Activated CD4-positive, CD25-positive, alpha-beta regulatory T cell (primary cell): Measurements from ENCODE around the gene PPIE.
"Not testable (repeated sequence)": the region's sequence is repeated elsewhere in the genome, so short reads cannot be mapped to it uniquely, and the experiment has no call there.

Source experiments
- DNase-seq, 4 experiments: peaks; one replicate each; lab custom pipeline; 2025; lab: John Stamatoyannopoulos, UW

The PPIE gene

DNA sequence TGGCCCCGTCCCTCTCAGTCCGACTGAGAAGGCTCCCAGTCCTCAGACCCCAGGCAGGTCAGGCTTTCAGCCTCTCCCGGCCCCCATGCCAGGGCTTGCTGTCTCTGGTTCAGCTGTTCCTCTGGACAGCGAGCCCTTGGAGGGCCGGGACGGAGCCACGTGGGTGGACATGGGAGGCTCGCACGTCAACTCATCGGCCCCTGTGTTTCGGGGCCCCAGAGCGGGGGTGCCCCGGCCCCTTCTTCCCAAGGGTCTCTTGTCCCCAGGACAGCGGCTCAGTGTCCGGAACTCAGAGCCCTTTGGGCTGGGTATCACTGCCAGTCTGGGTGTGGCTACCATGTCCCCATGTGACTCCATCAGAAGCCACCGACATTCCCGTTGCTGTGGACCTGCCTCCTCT lies 39.2 kb downstream of the PPIE start:
- not testable (repeated sequence) for DNase-seq

DNA sequence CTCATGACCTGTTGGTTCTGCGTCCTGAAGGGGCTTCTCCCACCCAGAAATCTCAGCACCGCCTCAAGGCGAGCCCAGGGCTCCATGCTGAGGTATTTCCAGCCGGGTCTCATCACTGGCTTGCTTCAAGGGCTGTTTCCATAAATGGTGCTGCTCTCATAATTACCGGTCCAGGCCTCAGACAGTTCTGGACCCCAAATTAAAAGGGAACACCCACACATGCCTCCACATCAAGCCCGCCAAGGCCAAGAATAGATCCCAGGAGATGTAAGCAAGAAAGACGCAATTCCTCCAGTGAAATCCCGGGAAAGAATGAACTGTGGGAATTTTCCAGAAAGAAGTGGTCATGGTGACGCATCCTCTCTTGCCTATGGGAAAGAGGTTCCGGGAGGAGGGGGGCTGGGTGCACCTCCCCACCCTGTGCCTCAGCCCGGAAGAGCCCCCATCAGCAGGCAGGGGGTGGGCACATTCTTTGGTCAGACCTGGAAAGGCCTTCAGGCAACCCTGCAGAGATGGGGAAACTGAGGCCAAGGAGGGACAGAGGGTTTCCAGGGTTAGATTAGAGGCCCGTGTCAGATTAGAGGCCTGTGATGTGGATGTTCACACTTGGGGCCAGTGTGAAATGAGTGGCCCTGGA lies 39.9 kb downstream of the PPIE start:
- not testable (repeated sequence) for DNase-seq

DNA sequence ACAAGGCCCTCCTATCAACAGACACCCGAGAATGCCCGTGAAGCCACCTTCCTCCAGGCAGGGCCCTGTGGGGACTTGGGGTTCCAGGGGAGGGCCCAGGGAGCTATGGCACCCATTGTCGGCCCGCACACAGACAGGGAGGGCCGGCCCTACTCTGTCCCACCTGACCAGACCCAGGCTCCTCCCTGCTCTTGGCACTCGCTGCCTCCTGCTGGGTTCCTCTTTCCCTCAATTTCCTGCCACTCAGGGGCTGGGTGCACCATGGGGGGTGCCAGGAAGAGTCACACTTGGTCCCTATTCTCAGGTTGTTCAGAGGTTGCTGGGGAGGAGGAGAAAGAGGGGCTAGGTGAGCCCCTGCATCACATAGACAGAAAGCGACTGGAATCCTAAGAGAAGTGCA lies 40.5 kb downstream of the PPIE start:
- no peak for DNase-seq

DNA sequence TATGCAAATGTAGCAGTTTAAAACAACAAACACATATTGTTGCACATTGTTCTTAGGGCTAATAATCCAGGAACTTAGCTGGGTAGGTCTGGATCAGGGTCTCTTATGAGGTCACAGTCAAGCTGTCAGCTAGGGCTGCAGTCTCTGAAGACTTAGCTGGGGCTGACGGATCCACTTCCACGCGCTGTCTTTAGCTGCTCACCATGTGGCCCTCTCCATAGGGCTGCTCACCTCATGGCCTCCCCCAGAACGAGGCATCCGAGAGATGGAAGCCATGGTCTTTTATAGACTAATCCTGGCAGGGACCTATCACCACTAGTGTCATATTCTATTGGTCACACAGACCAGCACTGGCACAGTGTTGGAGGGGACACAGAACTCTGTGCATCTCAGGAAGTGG lies 41.1 kb downstream of the PPIE start:
- no peak for DNase-seq

DNA sequence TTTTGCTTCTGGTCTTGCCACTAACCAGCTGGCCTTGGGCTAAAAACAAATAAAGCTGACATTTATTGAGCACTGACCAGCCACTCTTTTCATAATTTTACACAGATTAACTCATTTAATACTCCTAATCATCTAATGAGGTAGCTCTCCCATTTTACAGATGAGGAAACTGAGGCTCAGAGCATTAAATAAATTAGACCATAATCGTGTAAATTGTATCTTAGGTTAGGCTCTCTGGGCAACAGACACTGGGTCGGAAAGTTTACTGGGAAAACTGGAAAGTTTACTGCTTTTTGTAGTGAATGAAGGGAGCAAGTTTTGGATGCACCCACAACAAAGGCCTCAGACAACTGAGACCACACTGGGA lies 42.6 kb downstream of the PPIE start:
- DNase-seq = no peak

DNA sequence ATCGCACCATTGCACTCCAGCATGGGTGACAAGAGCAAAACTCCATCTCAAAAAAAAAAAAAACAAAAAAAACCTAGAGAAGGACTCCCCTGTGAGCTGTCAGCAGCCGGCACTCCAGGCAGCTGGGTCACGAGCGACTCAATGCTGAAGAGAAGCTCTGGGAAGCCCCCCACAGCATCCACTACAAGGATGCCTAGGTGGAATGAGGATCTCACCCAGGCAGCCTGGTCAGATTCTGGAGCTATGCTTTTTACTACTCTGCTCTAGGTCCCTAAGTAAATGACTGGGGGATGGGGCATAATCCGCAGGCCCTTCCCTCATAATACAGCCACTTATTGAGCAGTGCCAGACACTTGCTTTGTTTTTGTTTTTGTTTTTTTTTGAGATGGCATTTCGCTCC lies 43.4 kb downstream of the PPIE start:
- DNase-seq = no peak

DNA sequence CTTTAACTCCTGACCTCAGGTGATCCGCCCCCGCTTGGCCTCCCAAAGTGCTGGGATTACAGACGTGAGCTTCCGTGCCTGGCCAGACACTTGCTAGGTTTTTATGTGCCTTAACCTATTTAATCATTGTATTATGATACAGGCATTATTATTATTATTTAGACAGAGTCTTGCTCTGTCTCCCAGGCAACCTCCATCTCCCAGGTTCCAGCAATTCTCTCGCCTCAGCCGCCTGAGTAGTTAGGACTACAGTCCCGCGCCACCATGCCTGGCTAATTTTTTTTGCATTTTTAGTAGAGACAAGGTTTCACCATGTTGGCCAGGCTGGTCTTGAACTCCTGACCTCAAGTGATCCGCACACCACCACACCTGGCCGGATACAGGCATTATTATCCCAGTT lies 44.0 kb downstream of the PPIE start:
- DNase-seq = not testable (repeated sequence)

DNA sequence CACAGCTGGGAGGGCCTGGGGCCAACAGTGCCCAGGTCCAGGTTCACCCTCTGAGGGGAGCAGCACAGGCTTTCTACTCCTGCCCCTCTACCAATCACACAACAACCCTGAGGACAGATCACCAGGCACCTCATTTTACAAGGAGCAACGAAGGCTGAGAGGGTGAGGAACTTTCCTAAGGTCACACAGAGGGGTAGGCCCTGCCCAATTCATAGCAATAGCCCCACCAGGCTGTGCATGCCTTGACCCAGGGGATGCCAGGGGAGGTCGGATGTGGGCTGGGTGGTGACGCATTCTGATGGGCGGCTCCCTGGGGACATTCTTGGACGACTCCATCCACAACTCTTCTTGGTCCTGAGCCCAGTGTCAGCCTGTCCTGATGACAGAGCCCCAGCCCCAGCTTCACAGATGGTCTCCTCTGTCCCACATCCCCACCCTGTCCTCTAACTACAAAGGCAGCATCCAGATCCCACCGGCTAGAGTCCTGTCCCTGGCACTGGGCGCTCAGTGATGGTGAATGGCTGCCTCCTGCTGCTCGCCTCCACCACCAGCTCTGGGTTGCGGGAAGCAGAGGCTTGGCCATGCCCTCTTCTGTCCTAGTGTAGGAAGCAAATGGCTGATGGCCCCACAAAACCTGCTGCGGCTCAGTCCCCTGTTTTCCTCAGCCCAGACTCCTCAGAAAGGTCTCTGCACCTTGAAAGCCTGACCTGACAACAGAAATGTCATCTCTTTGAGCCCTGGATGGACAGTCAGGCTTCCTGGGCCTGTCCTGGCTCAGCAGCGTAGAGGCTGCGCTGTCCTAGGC lies 47.8 kb downstream of the PPIE start:
- not testable (repeated sequence) for DNase-seq

DNA sequence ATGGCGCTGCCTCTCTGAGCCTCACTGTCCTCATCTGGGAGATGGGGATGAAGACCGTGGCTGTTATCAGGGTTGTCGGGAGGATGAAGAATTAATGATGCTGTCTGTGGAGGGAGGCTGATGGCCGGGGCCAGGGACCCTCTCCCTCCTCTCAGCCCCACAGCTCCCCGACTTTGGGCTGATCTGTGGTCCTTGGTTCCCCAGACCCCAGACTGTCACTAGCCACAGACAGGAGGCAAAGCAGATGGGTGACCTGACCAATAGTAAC lies 48.4 kb downstream of the PPIE start:
- not testable (repeated sequence) for DNase-seq

DNA sequence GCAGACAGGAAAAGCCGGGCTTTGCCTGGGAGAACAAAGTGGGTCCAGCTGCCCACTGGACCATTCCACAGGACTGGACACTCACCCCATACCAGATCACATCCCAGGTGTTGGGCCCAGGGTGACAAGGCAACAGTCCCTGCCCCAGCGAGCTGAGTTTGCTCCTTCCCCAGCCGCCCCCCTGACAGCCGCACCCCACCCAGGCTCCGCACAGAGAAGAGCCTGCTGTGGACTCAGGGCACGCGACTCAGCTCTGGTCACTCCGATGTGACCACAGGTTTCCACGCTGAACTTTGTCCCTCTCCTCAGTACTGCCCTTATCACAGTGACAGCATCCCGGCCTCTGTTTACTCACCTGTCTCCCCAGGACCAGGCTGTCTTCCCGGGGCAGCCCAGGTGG lies 48.8 kb downstream of the PPIE start:
- DNase-seq = no peak

DNA sequence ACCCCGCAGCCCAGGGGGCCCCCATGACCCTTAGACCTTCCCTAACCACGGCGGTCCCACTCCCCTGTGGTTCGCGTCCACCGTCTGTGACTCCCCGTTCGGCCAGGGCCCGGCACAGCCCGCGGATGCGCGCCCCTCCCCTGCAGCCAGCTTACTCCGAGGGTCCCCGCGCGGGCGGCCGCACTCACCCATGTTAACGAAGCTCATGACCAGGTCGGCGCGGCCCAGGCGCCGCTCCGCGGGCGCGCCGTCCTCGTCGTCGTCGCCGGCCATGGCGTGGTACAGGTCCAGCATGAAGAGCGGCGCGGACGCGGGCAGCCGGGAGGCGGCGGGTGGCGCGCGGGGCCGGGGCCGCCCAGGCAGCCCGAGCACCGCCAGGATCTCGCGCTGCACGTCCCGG lies 49.3 kb downstream of the PPIE start:
- DNase-seq = not testable (repeated sequence)

DNA sequence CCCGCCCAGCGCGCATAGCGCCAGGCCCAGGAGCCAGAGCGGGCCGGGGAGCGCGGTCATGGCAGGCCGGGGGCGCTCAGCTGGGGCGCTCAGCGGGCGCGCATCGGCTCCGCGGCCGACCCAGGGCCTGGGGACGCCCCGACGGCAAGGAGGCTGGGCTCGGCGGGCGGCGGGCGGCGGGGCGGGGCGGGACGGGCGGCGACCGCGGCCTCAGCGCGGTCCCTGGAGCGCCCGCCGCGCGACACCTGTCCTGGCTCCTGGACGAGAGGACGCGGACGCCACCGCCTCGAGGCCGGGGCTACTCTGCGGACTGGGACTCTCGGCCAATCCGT lies 49.7 kb downstream of the PPIE start:
- DNase-seq = no peak

DNA sequence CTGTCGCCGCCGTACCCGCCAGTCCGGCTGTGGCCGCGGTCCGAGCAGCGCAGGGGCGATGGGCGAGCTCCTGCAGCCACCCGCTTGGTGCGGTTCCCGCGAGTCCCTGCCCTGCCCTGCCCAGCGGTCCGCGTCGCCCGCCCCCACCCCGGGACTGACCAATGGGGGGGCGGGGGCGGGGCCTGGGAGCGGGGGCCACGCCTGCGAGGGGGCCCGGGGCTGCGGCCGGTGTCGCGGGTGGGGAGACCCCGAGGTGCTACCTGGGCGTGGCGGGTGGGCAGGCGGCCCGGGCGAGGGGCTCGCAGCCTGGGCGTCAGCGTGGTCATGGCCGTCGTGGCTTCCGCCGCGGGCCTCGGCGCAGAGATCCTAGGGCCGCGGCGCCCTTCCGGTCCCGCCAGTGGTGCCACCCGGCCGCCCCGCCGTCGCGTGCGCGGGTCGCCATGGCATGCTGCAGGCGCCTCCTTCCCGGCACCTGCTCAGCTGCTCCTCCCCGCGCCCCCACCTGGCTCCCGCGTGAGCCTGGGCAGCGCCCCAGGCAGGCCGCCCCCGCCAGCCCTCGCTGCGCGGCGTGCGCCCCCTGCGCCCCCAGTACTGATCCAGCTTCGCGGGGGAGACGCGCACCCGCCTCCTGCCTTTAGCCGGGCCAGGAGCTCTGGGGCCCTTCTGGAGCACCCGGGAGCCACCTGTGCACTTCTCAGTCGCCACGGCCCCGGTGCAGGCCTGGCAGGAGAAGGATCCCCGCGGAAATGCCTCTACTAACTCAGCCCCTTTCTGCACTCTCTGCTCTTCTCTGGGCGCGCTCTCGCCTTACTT lies 50.3 kb downstream of the PPIE start, which contains the start of gene BMP8B:
Gene BMP8B (minus strand): TSS at position 108 of the 813 bp plus-strand sequence. CDS start 380 bp downstream, outside the sequence.
- peak; percentile 18 to 29 (median 26) for DNase-seq

DNA sequence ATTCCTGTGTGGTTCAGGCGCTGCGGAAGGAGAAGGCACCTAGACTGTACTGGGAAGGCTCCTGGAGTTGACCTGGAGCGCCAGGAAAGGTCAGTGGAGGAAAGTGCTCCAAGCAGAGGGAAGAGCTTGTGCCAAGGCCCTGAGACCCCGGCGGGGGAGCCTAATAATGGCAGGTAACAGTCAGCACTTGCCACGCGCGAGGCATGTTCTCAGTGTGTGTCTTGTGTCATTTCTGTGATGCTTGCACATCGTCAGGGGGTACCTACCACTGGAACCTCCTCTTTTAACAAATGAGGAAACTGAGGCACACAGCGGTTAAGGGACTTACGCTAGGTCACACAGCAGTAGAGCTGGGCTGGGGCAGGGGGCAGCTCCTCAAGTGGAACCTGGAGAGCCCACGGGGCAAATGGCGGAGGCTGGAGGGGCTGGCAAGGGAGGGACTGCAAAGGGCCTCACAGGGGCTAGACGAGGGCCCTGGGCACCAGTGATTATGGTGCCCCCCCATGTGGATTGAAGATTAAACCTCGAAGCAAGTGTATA lies 51.0 kb downstream of the PPIE start:
- no peak for DNase-seq

DNA sequence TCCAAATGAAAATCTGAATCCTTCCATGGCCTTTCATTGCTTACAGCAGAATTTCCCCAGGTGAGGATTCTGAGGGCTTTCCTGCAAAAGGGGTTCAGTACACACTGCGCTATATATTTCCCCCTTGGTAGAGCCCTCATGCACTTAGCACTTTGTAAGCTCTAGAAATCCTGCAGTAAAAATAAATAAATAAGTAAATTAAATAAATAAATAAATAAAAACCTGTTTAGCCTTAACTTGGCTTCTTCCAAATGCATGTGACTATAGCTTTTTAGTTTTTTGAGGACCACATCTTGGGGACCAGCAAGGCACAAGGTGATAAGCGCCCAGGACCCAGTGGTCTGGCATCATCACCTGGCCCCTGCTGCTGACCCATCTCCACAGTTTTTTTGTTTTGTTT lies 53.2 kb downstream of the PPIE start:
- no peak for DNase-seq

DNA sequence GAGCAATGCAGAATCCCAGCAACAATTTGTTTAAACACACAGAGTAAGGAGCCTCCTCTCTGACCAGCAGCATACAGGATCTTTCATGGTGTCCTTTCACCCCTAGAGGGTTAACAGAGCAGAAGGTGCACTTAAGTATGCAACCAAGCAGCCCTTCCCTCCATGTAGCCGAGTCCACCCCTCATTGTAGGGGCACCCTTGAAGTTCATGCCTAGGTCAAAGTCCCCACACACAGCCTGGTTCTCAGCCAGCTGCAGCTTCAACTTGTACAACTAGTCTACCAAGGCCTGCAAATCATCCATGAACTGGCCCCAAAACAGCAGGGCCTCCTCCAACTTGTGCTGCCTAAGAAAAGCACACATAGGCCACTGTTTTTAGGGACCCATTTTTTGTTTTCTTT lies 57.0 kb downstream of the PPIE start:
- no peak for DNase-seq

DNA sequence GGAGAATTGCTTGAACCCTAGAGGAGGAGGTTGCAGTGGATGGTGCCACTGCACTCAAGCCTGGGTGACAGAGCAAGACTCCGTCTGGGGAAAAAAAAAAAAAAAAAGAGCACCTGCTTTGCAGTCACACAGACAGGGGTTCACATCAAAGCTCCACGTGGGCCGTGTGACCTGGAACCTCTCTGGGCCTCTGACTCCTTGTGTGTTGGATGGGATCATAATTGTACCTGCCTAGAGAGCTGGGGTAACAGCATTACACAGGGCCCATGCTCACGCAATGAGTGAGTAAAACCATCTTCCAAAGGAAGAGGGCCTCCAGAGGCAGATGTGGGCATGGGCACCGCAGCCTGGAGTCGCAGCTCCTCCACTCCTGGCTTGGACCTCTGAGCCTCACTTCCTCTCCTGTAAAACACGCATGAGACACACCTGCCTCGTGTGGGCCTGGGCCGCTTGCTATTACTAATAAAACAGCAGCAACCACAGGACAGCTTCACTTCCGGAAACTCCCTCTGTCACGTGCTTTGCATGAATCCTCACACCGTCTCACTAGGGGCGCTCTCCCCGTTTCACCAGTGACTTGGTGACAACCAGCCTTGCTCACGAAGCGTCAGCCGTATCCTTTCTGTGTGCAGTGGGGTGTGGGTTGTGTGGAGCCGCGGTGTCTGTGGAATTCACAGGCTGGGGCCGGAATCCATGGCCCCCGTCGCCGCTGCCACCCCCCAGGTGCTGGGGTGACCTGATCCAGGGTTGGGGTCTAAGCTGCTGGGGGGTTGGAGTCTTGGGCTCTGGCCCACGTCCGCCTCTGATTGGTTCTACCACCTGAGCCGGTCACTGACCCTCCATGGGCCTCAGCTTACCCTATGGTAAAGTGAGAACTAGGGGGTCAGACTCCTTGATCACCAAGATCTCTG lies 60.4 kb downstream of the PPIE start:
- DNase-seq = peak; percentile 65 to 84 (median 78)

DNA sequence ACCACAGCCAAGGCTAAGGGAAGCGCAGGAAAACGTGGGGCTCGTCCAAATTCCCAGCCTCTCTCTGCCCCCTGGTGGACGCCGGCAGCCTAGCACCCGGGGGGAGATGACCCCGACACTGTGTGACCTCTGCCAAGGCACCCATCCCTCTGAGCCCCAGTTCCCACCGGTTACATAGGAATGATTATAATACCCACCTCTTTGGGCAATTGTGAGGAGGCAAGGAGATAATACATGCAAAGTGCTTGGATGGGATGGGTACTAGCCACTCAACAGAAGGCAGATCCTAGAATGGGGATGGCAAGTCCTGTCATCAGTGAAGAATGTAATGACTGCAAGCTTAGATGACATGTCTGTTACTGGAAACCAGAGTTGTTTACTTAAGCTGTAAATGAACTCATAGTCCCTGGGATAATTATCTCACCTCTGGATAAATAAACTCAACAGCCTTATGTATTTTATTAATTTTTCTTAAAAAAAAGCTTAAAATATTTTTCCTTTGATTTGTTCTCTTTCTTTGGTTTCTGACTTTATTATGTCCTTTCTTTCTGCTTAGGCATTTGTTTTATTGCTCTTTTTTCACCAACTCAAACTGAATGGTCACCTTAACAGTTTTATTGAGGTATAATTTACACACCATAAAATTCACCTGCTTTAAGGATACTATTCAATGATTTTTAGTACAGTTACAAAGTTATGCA lies 61.2 kb downstream of the PPIE start:
- DNase-seq = peak; percentile 39 to 68 (median 46)

DNA sequence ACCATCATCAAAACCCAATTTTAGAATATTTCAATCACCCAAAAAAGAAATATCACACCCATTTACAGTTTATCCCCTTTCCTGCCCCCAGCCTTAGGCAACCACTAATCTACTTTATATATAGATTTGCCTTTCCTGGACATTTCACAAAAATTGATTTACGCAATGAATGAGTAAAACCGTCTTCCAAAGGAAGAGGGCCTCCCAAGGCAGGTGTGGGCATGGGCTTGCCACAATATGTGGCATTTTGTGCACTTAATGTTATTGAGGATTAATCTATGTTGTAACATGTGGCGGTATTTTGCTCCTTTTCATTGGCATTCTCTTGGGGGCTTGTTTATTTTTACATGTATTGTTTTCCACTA lies 61.8 kb downstream of the PPIE start:
- DNase-seq = no peak

DNA sequence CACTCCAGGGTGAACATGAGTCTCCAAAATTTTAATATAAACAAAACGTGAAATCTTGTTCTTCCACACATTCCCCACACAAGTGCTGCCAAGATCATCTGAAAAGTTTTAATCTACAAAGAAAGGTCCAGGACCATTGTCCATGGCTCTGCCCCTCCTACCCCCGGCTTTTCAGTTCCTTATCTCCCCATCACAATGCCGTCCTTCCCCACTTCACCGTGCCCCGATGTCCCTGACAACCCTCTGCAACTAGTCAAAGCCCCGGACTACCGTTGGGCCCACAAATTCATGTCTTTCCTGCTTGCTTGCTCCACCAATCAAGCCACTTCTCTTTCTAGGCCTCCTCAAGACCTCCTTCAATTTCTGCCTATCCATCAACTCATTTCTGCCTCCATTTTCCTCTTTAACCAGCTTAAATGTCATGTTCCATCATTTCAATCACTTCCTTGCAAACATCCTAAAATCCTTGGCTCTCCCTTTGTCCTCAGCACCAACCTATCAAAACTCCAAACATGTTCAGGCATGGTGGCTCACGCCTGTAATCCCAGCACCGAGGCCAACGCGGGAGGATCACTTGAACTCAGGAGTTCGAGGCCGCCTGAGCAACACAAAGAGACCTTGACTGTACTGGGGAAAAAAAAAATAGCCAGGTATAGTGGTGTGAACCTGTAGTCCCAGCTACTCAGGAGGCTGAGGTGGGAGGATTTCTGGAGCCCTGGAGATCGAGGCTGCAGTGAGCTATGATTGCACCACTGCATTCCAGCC lies 64.0 kb downstream of the PPIE start:
- DNase-seq = no peak
